Measurements from ENCODE around the gene CDK19. TPM values are rescaled to one million over a fixed set of nuclear protein-coding genes. Genes with fewer than 3 reads are reported as not detected.

CDK19 gene
- total RNA-seq, 2 donors from 2014 or later, result 8.7 to 14.3 TPM

- no peak overlapping the region for H3K27ac ChIP-seq
- H3K27me3 ChIP-seq (replicated peaks; ENCODE audit: insufficient read depth), result no peaks in the 10 kb centered on the region
- no peak for ATAC-seq (ENCODE audit: insufficient number of reproducible peaks, low FRiP score, low read depth)
- no peak overlapping the region for H3K4me3 ChIP-seq
- no peak for TF ChIP-seq CTCF (IDR thresholded peaks at IDR 0.05)
- H3K4me1 ChIP-seq (ENCODE audit: control insufficient read depth in 1 of 2, low read depth in 2 of 2), result no peaks in the 10 kb centered on the region
- no peak for DNase-seq (ENCODE audit: low spot score)
- H3K36me3 ChIP-seq, result no peaks in the 10 kb centered on the region
- H3K9me3 ChIP-seq, result no peaks in the 10 kb centered on the region
These were observed 217.5 kb downstream of the CDK19 start for GRCh38 chr6:110597761-110598160.

- H3K36me3 ChIP-seq, result no peaks in the 10 kb centered on the region
- no peak overlapping the region for H3K27ac ChIP-seq
- H3K27me3 ChIP-seq (replicated peaks; ENCODE audit: insufficient read depth), result no peaks in the 10 kb centered on the region
- no peaks in the 10 kb centered on the region for H3K9me3 ChIP-seq
- DNase-seq (ENCODE audit: low spot score), result no peak
- H3K4me1 ChIP-seq (ENCODE audit: control insufficient read depth in 1 of 2, low read depth in 2 of 2), result no peaks in the 10 kb centered on the region
- no peak for ATAC-seq (ENCODE audit: insufficient number of reproducible peaks, low FRiP score, low read depth)
- H3K4me3 ChIP-seq, result no peak overlapping the region
- no peak for TF ChIP-seq CTCF (IDR thresholded peaks at IDR 0.05)
These were observed 218.9 kb downstream of the CDK19 start for GRCh38 chr6:110596354-110596753.

GRCh38 chr6:110595112-110595511 is 220.2 kb downstream of the CDK19 start:
- H3K4me1 ChIP-seq (ENCODE audit: control insufficient read depth in 1 of 2, low read depth in 2 of 2), result no peaks in the 10 kb centered on the region
- no peaks in the 10 kb centered on the region for H3K36me3 ChIP-seq
- H3K27ac ChIP-seq, result no peak overlapping the region
- no peaks in the 10 kb centered on the region for H3K27me3 ChIP-seq (replicated peaks; ENCODE audit: insufficient read depth)
- ATAC-seq (ENCODE audit: insufficient number of reproducible peaks, low FRiP score, low read depth) (no peak), DNase-seq (ENCODE audit: low spot score) (no peak)
- H3K4me3 ChIP-seq, result no peak overlapping the region
- TF ChIP-seq CTCF (IDR thresholded peaks at IDR 0.05), result no peak
- no peaks in the 10 kb centered on the region for H3K9me3 ChIP-seq

- DNase-seq (ENCODE audit: low spot score) (no peak), ATAC-seq (ENCODE audit: insufficient number of reproducible peaks, low FRiP score, low read depth) (no peak)
- H3K27me3 ChIP-seq (replicated peaks; ENCODE audit: insufficient read depth), result no peaks in the 10 kb centered on the region
- TF ChIP-seq CTCF (IDR thresholded peaks at IDR 0.05), result no peak
- no peak overlapping the region for H3K27ac ChIP-seq
- H3K4me1 ChIP-seq (ENCODE audit: control insufficient read depth in 1 of 2, low read depth in 2 of 2), result no peaks in the 10 kb centered on the region
- H3K36me3 ChIP-seq, result no peaks in the 10 kb centered on the region
- H3K9me3 ChIP-seq, result no peaks in the 10 kb centered on the region
- no peak overlapping the region for H3K4me3 ChIP-seq
These were observed 221.6 kb downstream of the CDK19 start for GRCh38 chr6:110593637-110594036.

GRCh38 chr6:110592765-110593164 is 222.5 kb downstream of the CDK19 start:
- H3K9me3 ChIP-seq, result no peaks in the 10 kb centered on the region
- DNase-seq (ENCODE audit: low spot score), result no peak
- no peaks in the 10 kb centered on the region for H3K36me3 ChIP-seq
- H3K27ac ChIP-seq, result no peak overlapping the region
- no peak for TF ChIP-seq CTCF (IDR thresholded peaks at IDR 0.05)
- H3K27me3 ChIP-seq (replicated peaks; ENCODE audit: insufficient read depth), result no peaks in the 10 kb centered on the region
- no peak overlapping the region for H3K4me3 ChIP-seq
- no peak for ATAC-seq (ENCODE audit: insufficient number of reproducible peaks, low FRiP score, low read depth)
- no peaks in the 10 kb centered on the region for H3K4me1 ChIP-seq (ENCODE audit: control insufficient read depth in 1 of 2, low read depth in 2 of 2)
